ENCODE data around the gene FOXD1.
"Not testable (repeated sequence)": the region's sequence is repeated elsewhere in the genome, so short reads cannot be mapped to it uniquely, and the experiment has no call there.

FOXD1 gene

GRCh38 chr5:73415171-73415570, 33.4 kb downstream of the FOXD1 start:
- no peak for DNase-seq (ENCODE audit: low read depth)

GRCh38 chr5:73412597-73412988, 36.0 kb downstream of the FOXD1 start:
- no peak for DNase-seq (ENCODE audit: low read depth)

GRCh38 chr5:73411936-73412596, 36.5 kb downstream of the FOXD1 start:
- DNase-seq (ENCODE audit: low read depth): no peak

GRCh38 chr5:73409927-73410326, 38.6 kb downstream of the FOXD1 start:
- not testable (repeated sequence) for DNase-seq (ENCODE audit: low read depth)

- no peak for DNase-seq (ENCODE audit: low read depth)
Measured at GRCh38 chr5:73405691-73406090, 42.9 kb downstream of the FOXD1 start.

GRCh38 chr5:73399775-73400174, 48.8 kb downstream of the FOXD1 start:
- no peak for DNase-seq (ENCODE audit: low read depth)

All from GM04503 (cell line).